Measurements from ENCODE around the gene MN1. TPM values are rescaled to one million over a fixed set of nuclear protein-coding genes. Genes with fewer than 3 reads are reported as not detected.

Gene MN1
- total RNA-seq, 1 donor from 2014 or later: under 0.01 TPM

GRCh38 chr22:27827604-27828587, 26.3 kb upstream of the MN1 start:
- no peak for DNase-seq (ENCODE audit: low read depth in 2 of 2)

GRCh38 chr22:27825174-27825573, 23.6 kb upstream of the MN1 start:
- no peak for DNase-seq (ENCODE audit: low read depth in 2 of 2)

GRCh38 chr22:27823221-27823620, 21.7 kb upstream of the MN1 start:
- no peak for DNase-seq (ENCODE audit: low read depth in 2 of 2)

GRCh38 chr22:27820896-27821866, 19.6 kb upstream of the MN1 start:
- no peak for DNase-seq (ENCODE audit: low read depth in 2 of 2)

DNA sequence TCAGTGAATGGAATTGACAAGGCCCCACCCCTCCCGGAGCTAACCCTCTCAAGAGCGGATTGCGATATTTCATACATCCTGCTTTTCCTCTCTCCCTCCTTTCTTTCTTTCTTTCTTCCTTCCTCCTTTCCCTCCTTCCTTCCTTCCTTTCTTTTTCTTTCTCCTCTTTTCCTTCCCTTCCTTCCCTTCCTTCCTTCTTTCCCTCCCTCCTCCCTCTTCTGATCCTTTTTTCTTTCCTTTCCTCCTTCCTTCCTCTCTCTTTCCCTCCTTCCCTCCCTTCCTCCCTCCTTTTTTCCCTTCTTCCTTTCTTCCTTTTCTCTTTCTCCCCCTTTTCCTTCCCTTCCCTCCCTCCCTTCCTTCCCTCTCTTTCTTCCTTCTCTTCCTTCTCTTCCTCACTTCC, 15.0 kb upstream of the MN1 start:
- DNase-seq (ENCODE audit: low read depth in 2 of 2): no peak

GRCh38 chr22:27815826-27816530, 14.4 kb upstream of the MN1 start:
- no peak for DNase-seq (ENCODE audit: low read depth in 2 of 2)

DNA sequence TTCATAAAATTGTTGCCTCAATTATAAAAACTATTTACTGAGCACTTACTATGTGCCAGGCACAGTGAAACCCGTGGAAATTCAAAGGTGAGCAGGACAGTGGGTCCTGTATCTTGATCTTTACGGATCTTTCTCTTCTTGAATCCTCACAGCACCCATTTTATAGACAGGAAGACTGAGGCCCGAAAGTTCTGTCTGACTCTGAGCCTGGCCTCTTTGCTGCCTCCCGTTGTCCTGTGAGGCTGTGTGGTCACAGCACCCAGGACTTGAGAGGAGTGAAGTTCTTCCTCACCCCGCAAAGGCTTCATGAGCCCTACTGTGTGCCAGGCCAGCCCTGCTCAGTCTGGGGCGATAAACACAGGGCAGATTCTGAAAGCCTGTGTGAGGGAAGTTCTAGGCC, 13.4 kb upstream of the MN1 start:
- DNase-seq (ENCODE audit: low read depth in 2 of 2): no peak

- no peak for DNase-seq (ENCODE audit: low read depth in 2 of 2)
Measured at GRCh38 chr22:27811778-27812177, 10.2 kb upstream of the MN1 start.

DNA sequence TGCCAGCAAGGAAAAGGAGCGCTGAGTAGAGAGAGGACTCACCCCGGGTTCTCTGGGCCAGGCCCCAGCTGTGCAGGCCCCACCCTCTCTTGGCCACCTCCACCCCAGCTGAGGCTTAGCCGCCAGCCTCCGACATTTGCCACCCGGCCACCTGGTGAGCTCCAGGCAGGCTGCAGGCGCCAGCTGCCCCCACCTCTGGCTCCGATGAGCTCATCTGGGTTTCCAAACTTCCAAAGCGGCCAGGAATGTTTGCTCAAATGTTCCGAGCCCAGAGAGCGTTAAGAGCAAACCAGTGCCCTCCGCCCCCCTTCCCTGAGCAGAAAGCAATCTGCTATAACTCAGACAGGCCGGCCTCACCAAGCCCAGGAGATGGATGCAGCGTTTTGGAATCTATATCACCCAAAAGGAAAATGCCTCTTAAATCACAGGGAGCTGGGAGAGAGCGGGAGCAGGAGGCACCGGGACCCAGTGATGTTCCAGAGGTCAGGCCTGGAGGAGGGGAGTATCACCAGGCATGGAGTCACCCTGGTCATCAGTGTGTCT, 9.1 kb upstream of the MN1 start:
- peak; percentile 24 to 59 for DNase-seq (ENCODE audit: low read depth in 2 of 2)

DNA sequence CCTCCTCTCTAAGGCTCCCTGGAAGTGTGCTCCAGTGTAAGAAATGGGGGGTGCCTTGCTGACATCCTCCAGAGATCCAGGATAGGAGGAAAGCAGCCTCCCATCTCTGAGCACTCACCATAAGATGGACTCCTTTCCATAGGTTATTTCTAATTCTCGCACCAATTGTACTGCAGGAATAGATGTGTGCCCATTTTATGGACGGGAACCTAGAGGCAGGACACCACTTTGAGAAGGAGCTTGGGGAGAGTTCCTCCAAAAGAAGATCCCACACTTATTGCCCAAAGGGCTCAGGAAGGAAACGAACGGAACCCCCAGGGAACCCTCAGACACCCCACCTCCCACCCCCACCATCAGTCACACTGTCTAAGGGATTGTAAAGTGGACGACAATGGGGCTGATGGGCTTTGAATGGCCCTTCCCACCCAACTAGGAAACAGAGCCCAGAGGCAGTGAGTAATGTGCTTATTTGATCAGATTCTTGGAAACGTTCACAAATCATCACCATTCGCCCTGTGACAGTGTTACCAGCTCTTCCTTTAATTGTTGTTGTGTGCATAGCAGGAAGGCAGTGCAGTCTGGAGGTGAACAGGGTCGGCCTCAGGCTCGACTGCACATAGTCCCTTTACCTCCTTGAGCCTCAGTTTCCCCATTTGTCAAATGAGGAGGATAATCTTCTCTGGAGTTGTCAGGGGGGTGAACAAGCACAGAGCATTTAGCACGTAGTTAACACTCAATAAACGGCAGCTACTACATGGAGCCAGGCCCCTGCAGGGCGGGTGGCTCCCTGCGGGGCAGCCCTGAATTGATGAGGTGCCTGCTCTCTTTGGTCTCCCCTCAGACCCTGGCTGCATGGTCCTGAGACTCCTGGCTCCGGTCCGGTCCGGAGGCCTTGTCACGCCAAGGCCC, 8.4 kb upstream of the MN1 start:
- peak; percentile 42 to 69 for DNase-seq (ENCODE audit: low read depth in 2 of 2)

GRCh38 chr22:27809226-27809603, 7.7 kb upstream of the MN1 start:
- DNase-seq (ENCODE audit: low read depth in 2 of 2): peak in 1 of 2 donors; percentile 40

DNA sequence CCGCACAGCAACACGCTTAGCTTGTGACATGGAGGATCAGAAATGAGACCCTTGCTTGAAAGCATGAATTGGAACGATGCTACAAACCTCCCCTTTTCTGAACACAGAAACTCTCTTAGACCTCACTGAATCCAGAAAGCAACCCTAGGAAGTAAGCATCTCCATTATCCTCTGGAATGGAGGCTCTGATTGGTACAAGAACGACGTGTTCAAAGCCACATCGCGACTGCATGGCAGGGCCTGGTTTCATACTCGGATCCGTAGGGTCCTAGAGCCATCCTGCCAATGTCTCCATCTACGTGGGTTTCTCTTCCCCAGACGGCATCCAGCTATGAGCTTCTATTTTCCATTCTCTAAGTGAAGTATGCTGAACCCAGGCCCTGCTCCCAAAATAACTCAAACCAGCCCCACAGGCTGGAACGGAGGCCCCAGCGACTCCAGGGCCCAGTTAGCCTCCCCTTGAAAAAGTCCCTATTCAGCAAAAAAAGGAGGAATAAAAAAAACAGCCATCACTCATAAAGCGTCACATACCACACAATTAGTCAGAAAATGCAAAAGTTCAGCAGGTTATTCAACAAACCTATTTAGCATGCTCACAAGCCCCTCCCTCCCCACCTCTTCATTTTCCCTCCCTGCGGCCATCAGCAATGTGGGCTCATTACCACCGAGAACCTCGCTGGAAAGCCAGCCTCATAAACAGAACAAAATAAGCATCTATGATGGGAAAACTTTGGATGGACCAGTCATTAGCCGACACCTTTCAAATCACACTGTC, 7.1 kb upstream of the MN1 start:
- no peak for DNase-seq (ENCODE audit: low read depth in 2 of 2)

DNA sequence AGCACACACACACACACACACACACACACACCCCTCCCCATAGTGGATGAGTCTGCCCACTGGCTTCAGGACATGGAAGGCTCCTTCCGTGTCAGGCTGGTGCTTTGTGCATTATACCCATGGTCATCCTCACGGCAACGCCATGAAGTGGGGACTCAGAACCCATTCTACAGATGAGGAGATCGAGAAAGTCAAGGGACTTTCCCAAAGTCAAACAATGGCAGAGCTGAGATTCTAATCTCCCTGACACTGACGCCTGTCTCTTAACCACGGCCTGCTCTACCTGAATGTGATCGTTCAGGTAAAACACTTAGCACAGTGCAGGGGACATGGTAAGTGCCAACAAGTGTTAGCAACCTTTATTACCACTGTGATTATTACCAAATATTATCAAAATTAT, 4.3 kb upstream of the MN1 start:
- no peak for DNase-seq (ENCODE audit: low read depth in 2 of 2)

DNA sequence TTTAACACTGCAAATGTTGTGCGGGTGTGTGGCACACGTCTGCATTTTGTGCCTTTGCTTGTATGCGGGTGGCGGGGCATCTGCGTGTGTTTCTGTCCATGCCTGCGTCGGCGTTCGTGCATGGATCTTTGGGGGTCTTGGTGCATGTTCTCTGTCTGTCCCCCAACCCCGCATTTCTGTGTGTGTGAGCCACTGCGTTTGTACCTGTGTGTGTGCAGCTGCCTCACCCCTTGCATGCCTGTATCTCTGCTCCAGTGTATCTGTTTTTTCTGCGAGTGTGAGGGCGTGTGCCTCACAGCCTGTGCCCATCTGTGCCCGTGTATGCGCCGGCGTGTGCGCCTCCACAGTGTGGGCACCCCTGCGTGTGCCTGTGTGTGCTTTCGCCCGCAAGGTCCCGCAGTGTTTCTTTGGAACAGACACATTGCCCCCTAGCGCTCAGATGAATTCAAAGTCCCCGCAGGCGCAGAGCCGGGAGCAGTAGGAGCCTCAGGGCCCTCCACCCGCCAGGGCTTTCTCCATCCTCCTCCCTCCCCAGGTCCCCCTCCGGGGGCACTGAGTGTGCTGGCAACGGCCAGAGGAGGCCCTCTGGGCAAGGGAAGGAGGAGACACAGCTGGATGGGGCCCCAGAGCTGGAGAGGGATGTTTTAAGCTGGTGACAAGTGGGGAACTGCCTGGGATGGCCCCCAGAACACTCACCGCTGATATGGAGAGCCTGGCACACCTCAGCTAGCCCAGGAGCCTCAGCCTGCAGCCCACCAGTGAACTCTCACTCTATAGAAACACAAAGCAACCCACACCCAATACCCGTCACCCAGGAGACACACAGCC, 3.1 kb upstream of the MN1 start:
- DNase-seq (ENCODE audit: low read depth in 2 of 2): peak; percentile 77 to 80

DNA sequence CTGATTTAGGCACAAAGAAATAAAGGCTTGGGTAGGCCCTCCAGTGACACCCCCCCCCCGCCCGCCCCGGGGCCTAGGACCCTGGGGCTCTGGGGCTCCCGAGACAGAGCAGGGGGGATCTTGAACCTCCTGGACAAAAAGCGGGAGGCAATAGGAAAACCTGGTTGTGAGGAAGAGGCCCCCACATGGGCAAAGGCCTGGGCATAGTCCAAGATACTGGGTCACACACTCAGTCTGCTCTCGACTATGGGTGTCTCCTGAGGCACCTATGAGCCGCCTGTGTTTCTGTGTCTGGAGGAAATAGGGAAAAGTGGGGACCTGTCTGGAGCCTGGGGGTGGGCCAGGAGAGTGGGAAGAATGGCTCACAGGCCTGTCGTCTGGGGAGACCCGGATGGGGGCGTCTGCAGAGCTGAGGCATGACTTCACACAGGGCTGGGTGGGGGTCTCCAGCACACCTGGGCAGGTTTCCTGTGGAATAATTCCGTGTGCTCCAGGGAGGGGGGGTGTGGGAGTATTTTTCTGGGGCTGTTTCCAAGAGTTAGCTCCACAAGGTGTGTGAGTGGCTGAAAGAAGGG, 2.4 kb upstream of the MN1 start:
- DNase-seq (ENCODE audit: low read depth in 2 of 2): no peak

GRCh38 chr22:27802346-27803073, 954 bp upstream of the MN1 start:
- DNase-seq (ENCODE audit: low read depth in 2 of 2): no peak

DNA sequence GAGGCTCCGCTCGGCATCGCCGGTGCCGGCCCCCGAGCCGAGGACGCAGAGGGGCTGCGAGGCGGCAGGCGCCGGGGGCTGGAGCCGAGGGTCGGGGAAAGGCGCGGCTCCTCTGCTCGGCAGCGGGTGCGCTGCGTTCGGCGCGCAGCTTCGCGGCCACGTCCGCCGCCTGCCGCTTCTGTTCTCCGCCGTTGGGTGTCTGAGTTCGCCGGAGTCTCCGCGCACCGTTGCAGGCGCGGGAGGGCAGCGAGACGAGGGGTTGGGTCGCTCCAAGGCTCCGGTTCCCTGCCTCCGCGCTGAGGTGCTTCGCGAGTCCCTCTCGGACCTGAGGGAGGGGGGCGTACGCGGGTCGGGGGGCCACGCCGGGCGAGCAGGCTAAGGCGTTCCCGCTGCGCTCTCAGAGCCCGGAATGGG, 347 bp downstream of the MN1 start:
- peak; percentile 54 to 58 for DNase-seq (ENCODE audit: low read depth in 2 of 2)

Measured in lung microvascular endothelial cell (primary cell).